GM21447 (cell line): ENCODE results near the gene TBCEL.
A peak's percentile ranks its signal among the peaks of the same experiment; 100 is the strongest.
"Not testable (repeated sequence)": the region's sequence is repeated elsewhere in the genome, so short reads cannot be mapped to it uniquely, and the experiment has no call there.

Source experiments
- ATAC-seq: cut with Tn5 transposase; IDR thresholded peaks from one replicate; pipeline ENCODE4 v1.9.1; 2021; ENCODE audit not compliant: unreplicated experiment

TBCEL gene

GRCh38 chr11:121104312-121104762 is 80.4 kb downstream of the TBCEL start:
- ATAC-seq, result no peak

- ATAC-seq, result no peak
Measured at GRCh38 chr11:121105063-121105480, 81.2 kb downstream of the TBCEL start.

- ATAC-seq, result no peak
Measured at GRCh38 chr11:121105481-121106195, 81.7 kb downstream of the TBCEL start.

- no peak for ATAC-seq
Measured at GRCh38 chr11:121106812-121107211, 82.9 kb downstream of the TBCEL start.

GRCh38 chr11:121108413-121108812 is 84.5 kb downstream of the TBCEL start:
- no peak for ATAC-seq

GRCh38 chr11:121109471-121109870 is 85.6 kb downstream of the TBCEL start:
- ATAC-seq, result no peak

- no peak for ATAC-seq
Measured at GRCh38 chr11:121109916-121110586, 86.1 kb downstream of the TBCEL start.

GRCh38 chr11:121110871-121111724 is 87.2 kb downstream of the TBCEL start:
- no peak for ATAC-seq

- ATAC-seq, result peak; percentile 86
Measured at GRCh38 chr11:121112498-121113455, 88.9 kb downstream of the TBCEL start.

GRCh38 chr11:121113611-121114010 is 89.7 kb downstream of the TBCEL start:
- no peak for ATAC-seq

GRCh38 chr11:121115024-121115423 is 91.1 kb downstream of the TBCEL start:
- not testable (repeated sequence) for ATAC-seq

GRCh38 chr11:121117788-121118187 is 93.9 kb downstream of the TBCEL start:
- ATAC-seq, result no peak

GRCh38 chr11:121119440-121119839 is 95.5 kb downstream of the TBCEL start:
- ATAC-seq, result no peak

- no peak for ATAC-seq
Measured at GRCh38 chr11:121122328-121122727, 98.4 kb downstream of the TBCEL start.

- no peak for ATAC-seq
Measured at GRCh38 chr11:121123496-121124069, 99.7 kb downstream of the TBCEL start.

GRCh38 chr11:121127809-121128208 is 103.9 kb downstream of the TBCEL start:
- no peak for ATAC-seq

- no peak for ATAC-seq
Measured at GRCh38 chr11:121129362-121130340, 105.7 kb downstream of the TBCEL start.

- no peak for ATAC-seq
Measured at GRCh38 chr11:121131656-121132055, 107.8 kb downstream of the TBCEL start.
